Measurements from ENCODE around the gene FLAD1. TPM values are rescaled to one million over a fixed set of nuclear protein-coding genes. Genes with fewer than 3 reads are reported as not detected.

FLAD1 gene
- total RNA-seq, 1 experiment from 2014 or later: 82.4 TPM

GRCh38 chr1:155001425-155001674 lies 18.2 kb downstream of the FLAD1 start:
- no TSS peak for BruUV-seq (replicated peaks)
- peaks cover 20% of the 10 kb centered on the region for H3K4me1 ChIP-seq (ENCODE audit: insufficient read depth, low read length, poor library complexity, severe bottlenecking)
- H3K4me3 ChIP-seq (ENCODE audit: low read depth, low read length, poor library complexity, severe bottlenecking): peak overlapping the region; percentile 85
- intact Hi-C loops (cut with micrococcal nuclease; ENCODE audit: unreplicated experiment): loop anchor here (5.0 kb wide), 2 partner anchors 81 to 444 kb away; partner anchors contain the start of gene UBE2Q1
- no peaks in the 10 kb centered on the region for H3K36me3 ChIP-seq (ENCODE audit: insufficient read depth, low read length, poor library complexity, severe bottlenecking)
- TF ChIP-seq EZH2 (IDR thresholded peaks at IDR 0.05; ENCODE audit: borderline replicate concordance, low read depth, low read length, poor library complexity, severe bottlenecking) (no peak), CTCF (conservative IDR thresholded peaks at IDR 0.05; ENCODE audit: low read depth, low read length) (no peak)
- CTCF ChIA-PET: interaction anchor here (0.7 to 1.4 kb wide), 3 partner anchors 16 to 442 kb away, joined by 3 to 7 read pairs (median 3); partner anchors contain the start of gene PBXIP1
- peak; percentile 79 for DNase-seq (ENCODE audit: low spot score)
- no peaks in the 10 kb centered on the region for H3K9me3 ChIP-seq (ENCODE audit: low read depth, low read length, poor library complexity, severe bottlenecking)
- no peaks in the 10 kb centered on the region for H3K27me3 ChIP-seq (replicated peaks; ENCODE audit: insufficient read depth, low read depth, low read length, poor library complexity)
- POLR2A ChIA-PET (ENCODE audit: low non-redundant PET): no interaction called here
- H3K27ac ChIP-seq (ENCODE audit: low read depth, low read length, poor library complexity, severe bottlenecking): peak overlapping the region; percentile 94

GRCh38 chr1:155001675-155002463 lies 18.7 kb downstream of the FLAD1 start:
- peak; percentile 99 for DNase-seq (ENCODE audit: low spot score)
- CTCF ChIA-PET: interaction anchor here (0.7 to 1.4 kb wide), 3 partner anchors 16 to 442 kb away, joined by 3 to 7 read pairs (median 3); partner anchors contain the start of gene PBXIP1
- Histone ChIP-seq H3K4me1 (ENCODE audit: insufficient read depth, low read length, poor library complexity, severe bottlenecking) (peaks cover 20% of the 10 kb centered on the region), H3K27me3 (replicated peaks; ENCODE audit: insufficient read depth, low read depth, low read length, poor library complexity) (no peaks in the 10 kb centered on the region), H3K27ac (ENCODE audit: low read depth, low read length, poor library complexity, severe bottlenecking) (peak overlapping the region; percentile 94), H3K9me3 (ENCODE audit: low read depth, low read length, poor library complexity, severe bottlenecking) (no peaks in the 10 kb centered on the region), H3K36me3 (ENCODE audit: insufficient read depth, low read length, poor library complexity, severe bottlenecking) (no peaks in the 10 kb centered on the region), H3K4me3 (ENCODE audit: low read depth, low read length, poor library complexity, severe bottlenecking) (peak overlapping the region; percentile 85)
- BruUV-seq (replicated peaks): no TSS peak
- TF ChIP-seq CTCF (conservative IDR thresholded peaks at IDR 0.05; ENCODE audit: low read depth, low read length) (peak; percentile 49; the same call in 1 of the 2 replicates), EZH2 (IDR thresholded peaks at IDR 0.05; ENCODE audit: borderline replicate concordance, low read depth, low read length, poor library complexity, severe bottlenecking) (no peak)
- POLR2A ChIA-PET (ENCODE audit: low non-redundant PET): no interaction called here
- intact Hi-C loops (cut with micrococcal nuclease; ENCODE audit: unreplicated experiment): loop anchor here (5.0 kb wide), 2 partner anchors 80 to 445 kb away; partner anchors contain the start of gene UBE2Q1

- no TSS peak for BruUV-seq (replicated peaks)
- ChIA-PET POLR2A (ENCODE audit: low non-redundant PET) (no interaction called here), CTCF (interaction anchor here (0.7 to 1.4 kb wide), 2 partner anchors 14 to 15 kb away, joined by 4 to 7 read pairs; no protein-coding TSS in a partner anchor)
- TF ChIP-seq CTCF (conservative IDR thresholded peaks at IDR 0.05; ENCODE audit: low read depth, low read length): no peak
- TF ChIP-seq EZH2 (IDR thresholded peaks at IDR 0.05; ENCODE audit: borderline replicate concordance, low read depth, low read length, poor library complexity, severe bottlenecking): no peak
- Histone ChIP-seq H3K36me3 (ENCODE audit: insufficient read depth, low read length, poor library complexity, severe bottlenecking) (no peaks in the 10 kb centered on the region), H3K27me3 (replicated peaks; ENCODE audit: insufficient read depth, low read depth, low read length, poor library complexity) (no peaks in the 10 kb centered on the region), H3K9me3 (ENCODE audit: low read depth, low read length, poor library complexity, severe bottlenecking) (no peaks in the 10 kb centered on the region), H3K4me3 (ENCODE audit: low read depth, low read length, poor library complexity, severe bottlenecking) (peak within 1 kb of the TSS; percentile 85), H3K27ac (ENCODE audit: low read depth, low read length, poor library complexity, severe bottlenecking) (peak within 1 kb of the TSS; percentile 94), H3K4me1 (ENCODE audit: insufficient read depth, low read length, poor library complexity, severe bottlenecking) (peaks cover 20% of the 10 kb centered on the region)
- DNase-seq (ENCODE audit: low spot score): peak; percentile 41
- intact Hi-C loops (cut with micrococcal nuclease; ENCODE audit: unreplicated experiment): loop anchor here (5.0 kb wide), 2 partner anchors 80 to 445 kb away; partner anchors contain the start of gene UBE2Q1
These were observed 19.5 kb downstream of the FLAD1 start, which contains the start of gene ZBTB7B for GRCh38 chr1:155002464-155003226. Gene ZBTB7B (plus strand): TSS chr1:155002802. CDS start chr1:155014661, 11,859 bp downstream.
